IMR-90 (cell line): ENCODE measurements around the gene ENOX1. TPM values are rescaled to one million over a fixed set of nuclear protein-coding genes. Genes with fewer than 3 reads are reported as not detected.
A peak's percentile ranks its signal among the peaks of the same experiment; 100 is the strongest.

ENCODE experiments used
- ATAC-seq: fragments of 200-7000 bp; cut with Tn5 transposase; 2 replicates; pipeline ENCODE4 v1.9.1; 2020; ENCODE audit warnings: low read depth, mild to moderate bottlenecking, moderate library complexity
- BruUV-seq: library from RNA; stranded (reverse); fragments of 400-500 nt; replicated peaks from 2 replicates; lab custom pipeline; 2021; lab: Mats Ljungman, UMichigan
- CTCF ChIA-PET: fragments of 300-600 bp; formaldehyde crosslinking; extraction: SDS; loops from one replicate; lab custom pipeline; 2021; ENCODE audit warnings: antibody characterized with exemption; lab: Yijun Ruan, JAX
- POLR2A ChIA-PET: fragments of 300-600 bp; sonication (Branson Sonifier 250); formaldehyde crosslinking; loops from one replicate; lab custom pipeline; 2022; ENCODE audit warnings: antibody characterized with exemption; ENCODE audit not compliant: unreplicated experiment; lab: Charles Lee
- DNase-seq: peaks from one replicate; pipeline ENCODE4 v3.0.0; 2013
- H2AFZ ChIP-seq: replicated peaks from 2 replicates; pipeline ENCODE3; 2013; ENCODE audit warnings: low read length, mild to moderate bottlenecking; ENCODE audit not compliant: poor library complexity
- H2AK5ac ChIP-seq: 2 replicates; pipeline ENCODE4 v1.6.1; 2013; ENCODE audit warnings: low read depth, low read length, inconsistent platforms
- H2AK9ac ChIP-seq: replicated peaks from 2 replicates; pipeline ENCODE3; 2013; ENCODE audit warnings: mild to moderate bottlenecking, low read depth, low read length, moderate library complexity; ENCODE audit not compliant: poor library complexity
- H2BK120ac ChIP-seq: 2 replicates; pipeline ENCODE4 v1.6.1; 2013; ENCODE audit warnings: low read depth, low read length, inconsistent platforms
- H2BK15ac ChIP-seq: 3 replicates; pipeline ENCODE4 v1.6.1; 2013; ENCODE audit warnings: low read depth, low read length, inconsistent platforms
- H2BK20ac ChIP-seq: 2 replicates; pipeline ENCODE4 v1.6.1; 2013; ENCODE audit warnings: low read depth, mild to moderate bottlenecking, inconsistent platforms, low read length, moderate library complexity
- H2BK5ac ChIP-seq: 2 replicates; pipeline ENCODE4 v1.6.1; 2013; ENCODE audit warnings: mild to moderate bottlenecking, low read depth, low read length, inconsistent platforms; ENCODE audit not compliant: poor library complexity, severe bottlenecking
- H3K14ac ChIP-seq: replicated peaks from 2 replicates; pipeline ENCODE4 v1.6.1; 2013; ENCODE audit warnings: low read depth, low read length, inconsistent platforms
- H3K18ac ChIP-seq: 2 replicates; pipeline ENCODE4 v1.6.1; 2013; ENCODE audit warnings: low read depth, low read length, control low read depth
- H3K23ac ChIP-seq: 2 replicates; pipeline ENCODE4 v1.6.1; 2013; ENCODE audit warnings: low read depth, low read length, inconsistent platforms
- H3K27ac ChIP-seq: 2 replicates; pipeline ENCODE4 v1.5.1; 2013; ENCODE audit warnings: mild to moderate bottlenecking, control low read depth, low read length; ENCODE audit not compliant: insufficient read depth
- H3K27me3 ChIP-seq: 2 replicates; pipeline ENCODE4 v1.6.1; 2013; ENCODE audit warnings: low read length; ENCODE audit not compliant: control insufficient read depth, insufficient read depth
- H3K36me3 ChIP-seq: 2 replicates; pipeline ENCODE4 v1.6.1; 2013; ENCODE audit warnings: low read length, mixed read lengths; ENCODE audit not compliant: control insufficient read depth, insufficient read depth
- H3K4ac ChIP-seq: 2 replicates; pipeline ENCODE4 v1.6.1; 2013; ENCODE audit warnings: low read depth, low read length, inconsistent platforms
- H3K4me1 ChIP-seq: 2 replicates; pipeline ENCODE4 v1.6.1; 2013; ENCODE audit warnings: low read length, mixed read lengths; ENCODE audit not compliant: control insufficient read depth, insufficient read depth
- H3K4me2 ChIP-seq: 2 replicates; pipeline ENCODE4 v1.6.1; 2013; ENCODE audit warnings: low read depth, mild to moderate bottlenecking, control low read depth, low read length, moderate library complexity
- H3K4me3 ChIP-seq: 2 replicates; pipeline ENCODE4 v1.5.1; 2013; ENCODE audit warnings: low read depth, mild to moderate bottlenecking, control low read depth, low read length, moderate library complexity; ENCODE audit not compliant: insufficient read depth
- H3K56ac ChIP-seq: 2 replicates; pipeline ENCODE4 v1.6.1; 2013; ENCODE audit warnings: low read length, inconsistent platforms; ENCODE audit not compliant: insufficient read depth; ENCODE audit errors: extremely low read depth
- H3K79me1 ChIP-seq, 2 experiments: 2 replicates each; pipeline ENCODE4 v1.6.1; 2013; ENCODE audit warnings: low read length in 2 of 2, inconsistent platforms in 1 of 2, low read depth in 1 of 2
- H3K9ac ChIP-seq: 2 replicates; pipeline ENCODE4 v1.6.1; 2013; ENCODE audit warnings: low read depth, low read length, control low read depth
- H3K9me1 ChIP-seq: 2 replicates; pipeline ENCODE4 v1.6.1; 2013; ENCODE audit warnings: low read length, inconsistent platforms; ENCODE audit not compliant: insufficient read depth
- H3K9me3 ChIP-seq: 2 replicates; pipeline ENCODE4 v1.6.1; 2013; ENCODE audit warnings: low read length; ENCODE audit not compliant: control insufficient read depth, insufficient read depth
- H4K20me1 ChIP-seq: 2 replicates; pipeline ENCODE4 v1.6.1; 2013; ENCODE audit warnings: low read length, inconsistent platforms; ENCODE audit not compliant: insufficient read depth
- H4K5ac ChIP-seq: 2 replicates; pipeline ENCODE4 v1.6.1; 2013; ENCODE audit warnings: mild to moderate bottlenecking, low read depth, low read length, control low read depth
- H4K8ac ChIP-seq, 2 experiments: 2 replicates each; pipeline ENCODE4 v1.6.1; 2013; ENCODE audit warnings: low read depth in 2 of 2, low read length in 2 of 2, control low read depth in 1 of 2, inconsistent platforms in 1 of 2
- H4K91ac ChIP-seq: 2 replicates; pipeline ENCODE4 v1.6.1; 2013; ENCODE audit warnings: low read depth, low read length, inconsistent platforms; ENCODE audit not compliant: insufficient read depth
- CHD1 ChIP-seq: IDR thresholded peaks from 2 replicates; pipeline ENCODE4 v1.6.1; 2012; ENCODE audit warnings: low read depth, low read length, improper control_type of control experiment
- NFE2L2 ChIP-seq: fragments of 150-350 bp; IDR thresholded peaks from 2 replicates; pipeline ENCODE4 v1.6.1; 2016; ENCODE audit warnings: low read depth, mild to moderate bottlenecking, low read length
- RAD21 ChIP-seq: IDR thresholded peaks from 2 replicates; pipeline ENCODE4 v1.6.1; 2012; ENCODE audit warnings: low read length, improper control_type of control experiment
- WGBS, 2 experiments: methylation state at CpG; one replicate each; pipeline versions ENCODE4 v1.1.5 to v1.1.7; 2013; ENCODE audit warnings: missing lambda C conversion rate in 2 of 2; ENCODE audit not compliant: insufficient read length in 1 of 2; ENCODE audit errors: extremely low coverage in 2 of 2; 5-methylcytosine and 5-hydroxymethylcytosine counted together
- dilution Hi-C: fragments of 300-500 bp; cut with HindIII; formaldehyde crosslinking; loops from one replicate; pipeline ENCODE4 v1.14.3; 2018; ENCODE audit warnings: low sequenced_read_pairs; ENCODE audit not compliant: unreplicated experiment
- in situ Hi-C: fragments of 300-500 bp; cut with MboI; formaldehyde crosslinking; loops from 3 replicates; pipeline ENCODE4 v1.14.3; 2019; ENCODE audit warnings: low sequenced_read_pairs, inconsistent platforms, mixed read lengths
- intact Hi-C: fragments of 100-400 bp; cut with micrococcal nuclease; formaldehyde crosslinking; loops from 2 replicates; pipeline ENCODE4 v1.10.0; 2022
- polyA plus RNA-seq, 3 experiments: library from polyadenylated mRNA; depleted of rRNA; stranded (reverse); fragments of >200 nt; gene quantifications; 2 replicates each; pipeline ENCODE4 v1.2.3, GENCODE V29; 2012; ENCODE audit warnings: low replicate concordance in 1 of 3
- total RNA-seq: library from RNA; depleted of rRNA; stranded (reverse); fragments of >200 nt; gene quantifications from 2 replicates; pipeline ENCODE4 v1.2.3, GENCODE V29; 2012
- TF ChIP-seq, protein P1 (sequence below): conservative IDR thresholded peaks from 2 replicates; pipeline ENCODE4 v1.5.1; 2012; ENCODE audit warnings: mild to moderate bottlenecking, low read depth, low read length, improper control_type of control experiment

Gene ENOX1
- total and polyA plus RNA-seq, 2 of the 4 experiments (the other 2 are of a cell fraction), result 0.99 to 1.3 TPM

DNA sequence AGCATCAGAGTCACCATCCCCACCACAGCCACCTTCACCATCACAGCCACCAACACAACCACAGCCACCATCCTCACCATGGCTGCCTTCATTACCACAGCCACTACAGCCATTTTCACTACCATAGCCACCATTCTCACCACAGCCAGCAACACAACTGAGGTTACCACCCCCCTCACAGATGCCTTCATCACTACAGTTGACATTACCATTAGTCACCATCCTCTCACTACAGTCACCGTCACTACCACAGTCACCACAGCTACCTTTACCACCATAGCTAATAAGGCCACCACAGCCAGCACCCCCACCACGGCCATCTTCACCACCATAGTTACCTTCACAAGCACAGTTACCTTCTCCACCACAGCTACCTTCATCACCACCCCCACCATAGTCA is 493.8 kb downstream of the ENOX1 start:
- Histone ChIP-seq H3K4ac (peak overlapping the region; percentile 80), H3K9me1 (peaks cover 8% of the 10 kb centered on the region; the same call in 1 of the 2 replicates), H3K27me3 (no peaks in the 10 kb centered on the region), H3K36me3 (no peaks in the 10 kb centered on the region), H3K79me1 (no peaks in the 10 kb centered on the region), H2BK5ac (peak overlapping the region; percentile 69), H3K14ac (peak overlapping the region; percentile 55), H3K9me3 (no peaks in the 10 kb centered on the region), H2BK15ac (peak overlapping the region; percentile 81; the same call in 2 of the 3 replicates), H4K5ac (peak overlapping the region; percentile 70), H2AK5ac (peak overlapping the region; percentile 84), H3K18ac (peak overlapping the region; percentile 48), H2AK9ac (peak overlapping the region; percentile 52), H2AFZ (peak overlapping the region; percentile 72), H3K4me3 (no peak overlapping the region), H2BK20ac (peak overlapping the region; percentile 87), H4K91ac (peak overlapping the region; percentile 72), H3K27ac (peak overlapping the region; percentile 56; the same call in 1 of the 2 replicates), H4K20me1 (no peaks in the 10 kb centered on the region), H3K23ac (peak overlapping the region; percentile 48), H3K4me1 (peaks cover 14% of the 10 kb centered on the region), H3K4me2 (no peak overlapping the region), H4K8ac (peak overlapping the region in 1 of 2 experiments; percentile 51; a peak in 2 of 4 replicates), H3K56ac (no peak overlapping the region), H3K9ac (no peak overlapping the region), H2BK120ac (peak overlapping the region; percentile 51)
- ChIA-PET POLR2A (no interaction called here), CTCF (interaction anchor here (0.7 kb wide), 1 partner anchor 322 kb away, joined by 4 read pairs; no protein-coding TSS in a partner anchor)
- TF ChIP-seq NFE2L2 (no peak), RAD21 (no peak), CHD1 (no peak)
- TF ChIP-seq, protein P1, sequence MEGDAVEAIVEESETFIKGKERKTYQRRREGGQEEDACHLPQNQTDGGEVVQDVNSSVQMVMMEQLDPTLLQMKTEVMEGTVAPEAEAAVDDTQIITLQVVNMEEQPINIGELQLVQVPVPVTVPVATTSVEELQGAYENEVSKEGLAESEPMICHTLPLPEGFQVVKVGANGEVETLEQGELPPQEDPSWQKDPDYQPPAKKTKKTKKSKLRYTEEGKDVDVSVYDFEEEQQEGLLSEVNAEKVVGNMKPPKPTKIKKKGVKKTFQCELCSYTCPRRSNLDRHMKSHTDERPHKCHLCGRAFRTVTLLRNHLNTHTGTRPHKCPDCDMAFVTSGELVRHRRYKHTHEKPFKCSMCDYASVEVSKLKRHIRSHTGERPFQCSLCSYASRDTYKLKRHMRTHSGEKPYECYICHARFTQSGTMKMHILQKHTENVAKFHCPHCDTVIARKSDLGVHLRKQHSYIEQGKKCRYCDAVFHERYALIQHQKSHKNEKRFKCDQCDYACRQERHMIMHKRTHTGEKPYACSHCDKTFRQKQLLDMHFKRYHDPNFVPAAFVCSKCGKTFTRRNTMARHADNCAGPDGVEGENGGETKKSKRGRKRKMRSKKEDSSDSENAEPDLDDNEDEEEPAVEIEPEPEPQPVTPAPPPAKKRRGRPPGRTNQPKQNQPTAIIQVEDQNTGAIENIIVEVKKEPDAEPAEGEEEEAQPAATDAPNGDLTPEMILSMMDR, result no peak
- dilution Hi-C loops, result no loop called here
- DNase-seq (no peak), ATAC-seq (no peak)
- WGBS, 2 experiments, result 44% methylated on average over 1 of the region's 2 CpGs; no CpG with 5 or more reads in 1 of the 2 experiments
- BruUV-seq, result no TSS peak
- intact Hi-C loops, result no loop called here
- in situ Hi-C loops, result no loop called here
